ENCODE measurements around the gene DLK1. TPM values are rescaled to one million over a fixed set of nuclear protein-coding genes. Genes with fewer than 3 reads are reported as not detected.

DLK1 gene
- total and polyA plus RNA-seq, 2 of the 13 experiments (the other 11 are each of a cell fraction or from before 2014, with no cell fraction given) = 95.5 to 312 TPM

DNA sequence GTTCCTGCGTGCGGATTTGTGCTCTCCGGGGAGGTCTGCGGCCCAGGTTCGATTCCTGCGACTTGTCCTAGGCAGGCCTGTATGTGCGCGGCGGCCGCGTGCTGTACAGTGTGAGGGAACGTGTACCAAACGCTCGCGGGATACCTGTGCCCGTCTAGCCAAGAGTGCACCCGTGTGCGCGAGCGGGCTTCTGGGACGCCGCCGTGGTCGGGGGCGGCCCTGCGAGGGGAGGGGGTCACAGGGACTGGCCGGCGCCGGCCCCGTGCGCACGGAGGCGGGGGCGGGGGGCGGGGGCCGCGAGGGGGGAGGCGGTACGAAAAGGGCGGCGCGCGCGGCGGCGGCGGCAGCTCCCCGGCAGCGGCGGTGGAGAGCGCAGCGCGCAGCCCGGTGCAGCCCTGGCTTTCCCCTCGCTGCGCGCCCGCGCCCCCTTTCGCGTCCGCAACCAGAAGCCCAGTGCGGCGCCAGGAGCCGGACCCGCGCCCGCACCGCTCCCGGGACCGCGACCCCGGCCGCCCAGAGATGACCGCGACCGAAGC lies at the start of gene DLK1 (continued):
- TF ChIP-seq, protein P1, sequence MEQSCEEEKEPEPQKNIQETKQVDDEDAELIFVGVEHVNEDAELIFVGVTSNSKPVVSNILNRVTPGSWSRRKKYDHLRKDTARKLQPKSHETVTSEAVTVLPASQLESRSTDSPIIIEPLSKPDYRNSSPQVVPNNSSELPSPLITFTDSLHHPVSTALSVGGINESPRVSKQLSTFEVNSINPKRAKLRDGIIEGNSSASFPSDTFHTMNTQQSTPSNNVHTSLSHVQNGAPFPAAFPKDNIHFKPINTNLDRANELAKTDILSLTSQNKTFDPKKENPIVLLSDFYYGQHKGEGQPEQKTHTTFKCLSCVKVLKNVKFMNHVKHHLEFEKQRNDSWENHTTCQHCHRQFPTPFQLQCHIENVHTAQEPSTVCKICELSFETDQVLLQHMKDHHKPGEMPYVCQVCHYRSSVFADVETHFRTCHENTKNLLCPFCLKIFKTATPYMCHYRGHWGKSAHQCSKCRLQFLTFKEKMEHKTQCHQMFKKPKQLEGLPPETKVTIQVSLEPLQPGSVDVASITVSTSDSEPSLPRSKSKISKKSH (CRISPR knock-in tag; IDR thresholded peaks at IDR 0.05; ENCODE audit: borderline replicate concordance) = peak; percentile 53; the same call in 1 of the 2 replicates
- TF ChIP-seq ZMYM2 (CRISPR knock-in tag; IDR thresholded peaks at IDR 0.05) (no peak; the same call in 1 of the 2 replicates), THAP11 (CRISPR knock-in tag; IDR thresholded peaks at IDR 0.05) (no peak), ZNF337 (CRISPR knock-in tag; IDR thresholded peaks at IDR 0.05; ENCODE audit: borderline replicate concordance, low read depth) (no peak), MYC (CRISPR knock-in tag; IDR thresholded peaks at IDR 0.05; ENCODE audit: borderline replicate concordance) (0 out of 2 replicates have a peak, but pooled peaks have one; percentile 50), HNRNPH1 (optimal IDR thresholded peaks at IDR 0.05; ENCODE audit: low read depth, low read length) (no peak), NFKB2 (CRISPR knock-in tag; IDR thresholded peaks at IDR 0.05; ENCODE audit: borderline replicate concordance) (peak; percentile 62), HMG20B (CRISPR knock-in tag; conservative IDR thresholded peaks at IDR 0.05) (no peak), SNAI1 (CRISPR knock-in tag; IDR thresholded peaks at IDR 0.05; ENCODE audit: borderline replicate concordance) (no peak), ZEB1 (IDR thresholded peaks at IDR 0.05; ENCODE audit: insufficient replicate concordance, low read depth) (no peak), BCL6 (CRISPR knock-in tag; IDR thresholded peaks at IDR 0.05) (no peak), HHEX (CRISPR knock-in tag; IDR thresholded peaks at IDR 0.05) (no peak), ZNF24 (IDR thresholded peaks at IDR 0.05) (no peak), ZNF75D (CRISPR knock-in tag; IDR thresholded peaks at IDR 0.05; ENCODE audit: borderline replicate concordance) (no peak), PHB2 (IDR thresholded peaks at IDR 0.05; ENCODE audit: partially characterized antibody) (no peak), CREB1 (IDR thresholded peaks at IDR 0.05) (no peak), CREB1 (CRISPR knock-in tag; IDR thresholded peaks at IDR 0.05) (no peak), TOPORS (CRISPR knock-in tag; IDR thresholded peaks at IDR 0.05) (no peak)
- TF ChIP-seq, protein P2, sequence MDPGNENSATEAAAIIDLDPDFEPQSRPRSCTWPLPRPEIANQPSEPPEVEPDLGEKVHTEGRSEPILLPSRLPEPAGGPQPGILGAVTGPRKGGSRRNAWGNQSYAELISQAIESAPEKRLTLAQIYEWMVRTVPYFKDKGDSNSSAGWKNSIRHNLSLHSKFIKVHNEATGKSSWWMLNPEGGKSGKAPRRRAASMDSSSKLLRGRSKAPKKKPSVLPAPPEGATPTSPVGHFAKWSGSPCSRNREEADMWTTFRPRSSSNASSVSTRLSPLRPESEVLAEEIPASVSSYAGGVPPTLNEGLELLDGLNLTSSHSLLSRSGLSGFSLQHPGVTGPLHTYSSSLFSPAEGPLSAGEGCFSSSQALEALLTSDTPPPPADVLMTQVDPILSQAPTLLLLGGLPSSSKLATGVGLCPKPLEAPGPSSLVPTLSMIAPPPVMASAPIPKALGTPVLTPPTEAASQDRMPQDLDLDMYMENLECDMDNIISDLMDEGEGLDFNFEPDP (CRISPR knock-in tag; conservative IDR thresholded peaks at IDR 0.05) = no peak
- TF ChIP-seq, protein P3, sequence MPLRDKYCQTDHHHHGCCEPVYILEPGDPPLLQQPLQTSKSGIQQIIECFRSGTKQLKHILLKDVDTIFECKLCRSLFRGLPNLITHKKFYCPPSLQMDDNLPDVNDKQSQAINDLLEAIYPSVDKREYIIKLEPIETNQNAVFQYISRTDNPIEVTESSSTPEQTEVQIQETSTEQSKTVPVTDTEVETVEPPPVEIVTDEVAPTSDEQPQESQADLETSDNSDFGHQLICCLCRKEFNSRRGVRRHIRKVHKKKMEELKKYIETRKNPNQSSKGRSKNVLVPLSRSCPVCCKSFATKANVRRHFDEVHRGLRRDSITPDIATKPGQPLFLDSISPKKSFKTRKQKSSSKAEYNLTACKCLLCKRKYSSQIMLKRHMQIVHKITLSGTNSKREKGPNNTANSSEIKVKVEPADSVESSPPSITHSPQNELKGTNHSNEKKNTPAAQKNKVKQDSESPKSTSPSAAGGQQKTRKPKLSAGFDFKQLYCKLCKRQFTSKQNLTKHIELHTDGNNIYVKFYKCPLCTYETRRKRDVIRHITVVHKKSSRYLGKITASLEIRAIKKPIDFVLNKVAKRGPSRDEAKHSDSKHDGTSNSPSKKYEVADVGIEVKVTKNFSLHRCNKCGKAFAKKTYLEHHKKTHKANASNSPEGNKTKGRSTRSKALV (CRISPR knock-in tag; IDR thresholded peaks at IDR 0.05) = peak; percentile 65; the same call in 1 of the 2 replicates
- TF ChIP-seq, protein P4, sequence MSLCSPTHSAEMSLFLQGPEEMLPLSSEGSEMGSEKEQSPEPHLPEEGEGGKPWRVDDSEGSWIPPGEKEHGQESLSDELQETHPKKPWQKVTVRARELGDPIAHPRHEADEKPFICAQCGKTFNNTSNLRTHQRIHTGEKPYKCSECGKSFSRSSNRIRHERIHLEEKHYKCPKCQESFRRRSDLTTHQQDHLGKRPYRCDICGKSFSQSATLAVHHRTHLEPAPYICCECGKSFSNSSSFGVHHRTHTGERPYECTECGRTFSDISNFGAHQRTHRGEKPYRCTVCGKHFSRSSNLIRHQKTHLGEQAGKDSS (CRISPR knock-in tag; IDR thresholded peaks at IDR 0.05; ENCODE audit: borderline replicate concordance, low read depth) = no peak; the same call in 1 of the 2 replicates
- TF ChIP-seq, protein P5, sequence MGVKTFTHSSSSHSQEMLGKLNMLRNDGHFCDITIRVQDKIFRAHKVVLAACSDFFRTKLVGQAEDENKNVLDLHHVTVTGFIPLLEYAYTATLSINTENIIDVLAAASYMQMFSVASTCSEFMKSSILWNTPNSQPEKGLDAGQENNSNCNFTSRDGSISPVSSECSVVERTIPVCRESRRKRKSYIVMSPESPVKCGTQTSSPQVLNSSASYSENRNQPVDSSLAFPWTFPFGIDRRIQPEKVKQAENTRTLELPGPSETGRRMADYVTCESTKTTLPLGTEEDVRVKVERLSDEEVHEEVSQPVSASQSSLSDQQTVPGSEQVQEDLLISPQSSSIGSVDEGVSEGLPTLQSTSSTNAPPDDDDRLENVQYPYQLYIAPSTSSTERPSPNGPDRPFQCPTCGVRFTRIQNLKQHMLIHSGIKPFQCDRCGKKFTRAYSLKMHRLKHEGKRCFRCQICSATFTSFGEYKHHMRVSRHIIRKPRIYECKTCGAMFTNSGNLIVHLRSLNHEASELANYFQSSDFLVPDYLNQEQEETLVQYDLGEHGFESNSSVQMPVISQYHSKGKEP (CRISPR knock-in tag; IDR thresholded peaks at IDR 0.05) = no peak
- TF ChIP-seq, protein P6, sequence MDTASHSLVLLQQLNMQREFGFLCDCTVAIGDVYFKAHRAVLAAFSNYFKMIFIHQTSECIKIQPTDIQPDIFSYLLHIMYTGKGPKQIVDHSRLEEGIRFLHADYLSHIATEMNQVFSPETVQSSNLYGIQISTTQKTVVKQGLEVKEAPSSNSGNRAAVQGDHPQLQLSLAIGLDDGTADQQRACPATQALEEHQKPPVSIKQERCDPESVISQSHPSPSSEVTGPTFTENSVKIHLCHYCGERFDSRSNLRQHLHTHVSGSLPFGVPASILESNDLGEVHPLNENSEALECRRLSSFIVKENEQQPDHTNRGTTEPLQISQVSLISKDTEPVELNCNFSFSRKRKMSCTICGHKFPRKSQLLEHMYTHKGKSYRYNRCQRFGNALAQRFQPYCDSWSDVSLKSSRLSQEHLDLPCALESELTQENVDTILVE (CRISPR knock-in tag; IDR thresholded peaks at IDR 0.05) = no peak
